Measurements from ENCODE around the gene STX1B.

DNA sequence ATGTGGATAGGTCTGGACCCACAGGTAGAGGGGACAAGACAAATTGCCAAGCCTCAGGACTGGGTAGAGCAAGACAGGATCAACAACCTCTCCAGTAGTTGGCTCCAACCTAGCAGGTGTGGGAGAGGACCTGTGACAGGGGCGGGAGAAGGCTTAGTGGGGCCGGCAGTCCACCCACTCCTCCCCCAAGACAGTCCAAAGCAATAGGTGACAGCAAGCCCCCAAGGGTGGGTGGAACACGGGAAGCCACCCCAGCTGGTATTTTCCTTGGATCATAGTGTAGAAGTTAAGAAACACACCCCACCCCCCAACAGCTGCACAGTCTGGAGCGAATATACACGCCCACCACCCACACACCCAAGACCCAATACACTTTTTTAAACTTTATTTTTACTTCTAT is 18.8 kb upstream of the STX1B start:
- TF ChIP-seq, protein P1, sequence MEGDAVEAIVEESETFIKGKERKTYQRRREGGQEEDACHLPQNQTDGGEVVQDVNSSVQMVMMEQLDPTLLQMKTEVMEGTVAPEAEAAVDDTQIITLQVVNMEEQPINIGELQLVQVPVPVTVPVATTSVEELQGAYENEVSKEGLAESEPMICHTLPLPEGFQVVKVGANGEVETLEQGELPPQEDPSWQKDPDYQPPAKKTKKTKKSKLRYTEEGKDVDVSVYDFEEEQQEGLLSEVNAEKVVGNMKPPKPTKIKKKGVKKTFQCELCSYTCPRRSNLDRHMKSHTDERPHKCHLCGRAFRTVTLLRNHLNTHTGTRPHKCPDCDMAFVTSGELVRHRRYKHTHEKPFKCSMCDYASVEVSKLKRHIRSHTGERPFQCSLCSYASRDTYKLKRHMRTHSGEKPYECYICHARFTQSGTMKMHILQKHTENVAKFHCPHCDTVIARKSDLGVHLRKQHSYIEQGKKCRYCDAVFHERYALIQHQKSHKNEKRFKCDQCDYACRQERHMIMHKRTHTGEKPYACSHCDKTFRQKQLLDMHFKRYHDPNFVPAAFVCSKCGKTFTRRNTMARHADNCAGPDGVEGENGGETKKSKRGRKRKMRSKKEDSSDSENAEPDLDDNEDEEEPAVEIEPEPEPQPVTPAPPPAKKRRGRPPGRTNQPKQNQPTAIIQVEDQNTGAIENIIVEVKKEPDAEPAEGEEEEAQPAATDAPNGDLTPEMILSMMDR (conservative IDR thresholded peaks at IDR 0.05) = no peak
- TF ChIP-seq ZFX (IDR thresholded peaks at IDR 0.05) = no peak

Data from C4-2B (cell line).